ENCODE results near the gene MYO1B.

MYO1B gene

DNA sequence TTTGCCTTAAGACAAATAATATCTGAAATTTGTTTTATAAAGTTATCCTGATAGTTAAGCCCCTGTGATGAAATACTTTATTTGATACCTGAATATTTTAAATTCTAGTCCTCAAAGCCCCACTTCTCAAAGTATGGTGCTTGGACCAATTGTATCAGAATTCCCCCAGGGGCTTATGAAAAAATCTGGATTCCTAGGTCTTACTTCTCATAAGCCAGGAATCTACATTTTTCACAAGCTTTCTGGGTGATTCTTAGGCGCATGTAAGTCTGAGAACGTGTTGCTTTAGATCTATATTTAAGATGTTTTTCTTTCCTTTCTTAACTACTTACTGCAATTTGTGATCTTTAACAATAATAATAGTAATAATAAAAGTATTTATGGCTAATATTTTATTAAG is 53.1 kb downstream of the MYO1B start:
- DNase-seq (ENCODE audit: low read depth) = no peak

DNA sequence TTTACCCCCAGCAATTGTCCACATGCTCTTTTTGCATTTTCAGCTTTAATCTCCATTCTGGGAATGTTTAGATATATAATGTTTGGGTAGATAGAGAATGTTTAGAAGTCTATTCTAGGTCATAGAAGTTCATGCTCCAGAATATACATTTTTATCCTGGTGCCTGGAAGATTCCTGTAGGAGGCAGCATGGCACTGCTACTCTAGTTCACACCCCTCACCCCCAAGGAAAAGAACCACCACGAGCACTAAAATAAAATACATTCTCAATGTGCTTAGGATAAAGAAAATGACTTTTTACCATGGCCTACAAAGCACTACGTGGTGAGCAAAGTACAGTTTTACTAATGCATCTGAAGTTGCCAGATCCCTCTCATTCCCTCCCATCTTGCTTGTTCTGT is 53.8 kb downstream of the MYO1B start:
- no peak for DNase-seq (ENCODE audit: low read depth)

DNA sequence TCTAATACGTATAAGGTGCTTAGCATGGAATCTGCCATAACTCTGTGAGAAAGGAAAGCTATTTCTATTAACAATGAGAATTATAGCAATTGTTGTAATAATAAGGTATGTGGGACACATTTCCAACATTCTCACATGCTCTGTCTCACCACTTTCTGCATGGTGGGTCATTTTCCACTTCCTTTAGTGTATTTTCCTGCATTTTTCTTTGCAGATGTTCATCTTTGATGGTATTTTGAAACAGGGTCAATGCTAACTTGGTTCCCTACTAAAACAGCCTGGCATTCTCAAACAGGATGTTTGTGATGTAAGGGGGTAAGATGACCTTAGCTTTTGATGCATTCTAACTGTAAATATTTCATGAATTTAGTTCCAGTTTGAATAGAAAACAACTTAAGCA is 54.7 kb downstream of the MYO1B start:
- no peak for DNase-seq (ENCODE audit: low read depth)

DNA sequence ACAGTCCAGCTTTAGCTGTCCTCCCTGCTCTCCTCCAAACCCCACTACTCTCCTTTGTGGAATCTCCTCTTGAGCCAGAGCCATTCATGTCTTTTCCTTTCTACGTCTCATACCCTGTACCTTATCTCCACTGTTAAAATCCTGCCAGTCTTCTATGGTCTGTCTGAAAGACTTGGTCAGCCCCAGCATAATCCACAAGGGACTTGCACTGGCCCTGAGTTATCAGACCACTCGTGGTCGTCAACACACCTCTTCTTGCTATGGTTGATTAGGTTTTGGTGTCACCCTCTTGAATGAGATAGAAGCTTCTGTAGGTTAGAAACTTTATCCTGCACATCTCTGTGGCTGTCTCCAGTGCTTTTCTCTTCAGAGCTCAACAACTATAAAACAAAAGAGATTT is 56.8 kb downstream of the MYO1B start:
- no peak for DNase-seq (ENCODE audit: low read depth)

- DNase-seq (ENCODE audit: low read depth) = no peak
Observed at GRCh38 chr2:191302459-191303139, 57.4 kb downstream of the MYO1B start.

GRCh38 chr2:191303140-191304005 is 58.2 kb downstream of the MYO1B start:
- no peak for DNase-seq (ENCODE audit: low read depth)

DNA sequence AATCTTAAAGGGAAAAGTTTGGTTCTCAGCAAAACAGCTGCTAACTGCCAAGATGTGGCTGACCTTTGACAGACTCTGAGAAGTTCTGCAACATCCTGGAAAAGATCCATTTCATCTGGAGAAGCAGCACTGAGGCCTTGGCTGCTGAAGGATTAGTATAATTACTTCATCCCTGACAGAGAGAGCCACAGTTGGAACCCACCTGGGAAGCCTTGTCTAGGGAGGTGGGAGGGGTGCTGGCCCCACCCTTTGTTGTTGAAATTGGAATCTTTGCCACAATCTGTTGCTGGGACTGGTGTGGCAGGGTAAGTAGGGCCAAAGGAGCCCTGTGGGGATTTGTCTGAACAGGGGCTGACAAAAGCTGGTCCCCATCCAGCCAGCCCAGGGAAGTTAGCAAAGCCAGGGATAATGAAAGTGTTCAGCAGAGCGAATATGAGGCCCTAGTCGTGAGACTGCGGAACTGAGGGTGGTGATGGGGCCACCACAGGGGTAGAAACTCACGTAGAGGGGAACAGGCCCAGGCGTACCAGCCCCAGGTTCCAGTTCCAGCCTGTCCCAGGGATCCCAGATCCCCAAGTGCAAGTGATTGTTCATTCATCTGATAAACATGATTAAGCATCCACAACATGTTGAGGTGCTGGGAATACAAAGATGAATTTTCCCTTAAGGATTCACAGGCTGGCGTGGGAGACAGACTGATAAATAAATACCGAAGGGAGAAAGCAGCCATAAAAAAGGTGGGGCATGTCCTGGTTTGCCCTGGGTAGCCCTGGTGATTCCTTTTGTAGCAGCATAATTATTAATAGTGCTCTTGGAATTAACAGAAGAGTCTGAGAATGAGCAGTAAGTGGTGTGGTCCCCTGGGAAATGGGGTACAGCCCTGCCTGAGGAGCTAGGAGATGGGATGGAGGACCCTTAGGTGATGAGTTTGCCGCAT is 60.0 kb downstream of the MYO1B start:
- DNase-seq (ENCODE audit: low read depth) = no peak

- DNase-seq (ENCODE audit: low read depth) = no peak
Observed at GRCh38 chr2:191308026-191308425, 62.8 kb downstream of the MYO1B start.

GRCh38 chr2:191311156-191311555 is 66.0 kb downstream of the MYO1B start:
- no peak for DNase-seq (ENCODE audit: low read depth)

GRCh38 chr2:191311627-191312026 is 66.4 kb downstream of the MYO1B start:
- DNase-seq (ENCODE audit: low read depth) = no peak

GRCh38 chr2:191312163-191312562 is 67.0 kb downstream of the MYO1B start:
- no peak for DNase-seq (ENCODE audit: low read depth)

GRCh38 chr2:191312662-191313061 is 67.5 kb downstream of the MYO1B start:
- DNase-seq (ENCODE audit: low read depth) = no peak

GRCh38 chr2:191314697-191315364 is 69.6 kb downstream of the MYO1B start:
- no peak for DNase-seq (ENCODE audit: low read depth)

GRCh38 chr2:191315365-191315752 is 70.2 kb downstream of the MYO1B start:
- DNase-seq (ENCODE audit: low read depth) = no peak

DNA sequence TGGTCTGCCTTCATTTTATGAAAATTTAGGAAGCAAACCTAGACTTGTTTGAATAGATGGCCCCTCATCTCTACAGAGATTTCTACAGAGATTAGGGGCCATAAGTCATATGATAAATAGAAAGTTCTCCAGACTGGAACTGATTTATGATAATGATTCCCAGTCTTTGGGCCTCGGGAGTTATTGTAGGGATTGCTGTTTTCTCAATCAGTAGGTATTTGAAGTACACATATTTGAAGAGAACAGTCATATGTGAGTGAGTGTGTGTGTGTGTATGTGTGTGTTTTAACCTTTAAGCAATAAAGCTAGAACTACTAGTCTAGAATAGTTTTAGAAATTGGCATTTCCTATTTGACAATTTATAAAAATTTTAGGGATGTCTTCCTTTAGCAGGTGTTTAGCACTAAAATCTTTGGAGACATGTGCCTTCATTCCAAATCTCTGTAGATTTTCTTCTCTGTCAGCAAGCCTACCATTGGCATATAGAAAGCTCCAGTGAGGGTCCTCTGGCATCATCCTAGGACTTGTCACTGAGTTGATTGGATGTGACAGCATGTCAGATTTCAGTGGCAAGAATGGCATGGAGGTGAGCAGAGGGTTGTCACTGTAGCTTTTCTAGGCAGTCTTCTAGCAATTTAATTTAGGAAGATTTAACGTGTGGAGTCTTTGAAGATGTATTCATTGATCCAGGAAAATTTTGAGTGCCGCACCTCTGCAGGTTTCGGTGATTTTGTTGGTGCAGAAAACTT is 71.2 kb downstream of the MYO1B start:
- DNase-seq (ENCODE audit: low read depth) = no peak

DNA sequence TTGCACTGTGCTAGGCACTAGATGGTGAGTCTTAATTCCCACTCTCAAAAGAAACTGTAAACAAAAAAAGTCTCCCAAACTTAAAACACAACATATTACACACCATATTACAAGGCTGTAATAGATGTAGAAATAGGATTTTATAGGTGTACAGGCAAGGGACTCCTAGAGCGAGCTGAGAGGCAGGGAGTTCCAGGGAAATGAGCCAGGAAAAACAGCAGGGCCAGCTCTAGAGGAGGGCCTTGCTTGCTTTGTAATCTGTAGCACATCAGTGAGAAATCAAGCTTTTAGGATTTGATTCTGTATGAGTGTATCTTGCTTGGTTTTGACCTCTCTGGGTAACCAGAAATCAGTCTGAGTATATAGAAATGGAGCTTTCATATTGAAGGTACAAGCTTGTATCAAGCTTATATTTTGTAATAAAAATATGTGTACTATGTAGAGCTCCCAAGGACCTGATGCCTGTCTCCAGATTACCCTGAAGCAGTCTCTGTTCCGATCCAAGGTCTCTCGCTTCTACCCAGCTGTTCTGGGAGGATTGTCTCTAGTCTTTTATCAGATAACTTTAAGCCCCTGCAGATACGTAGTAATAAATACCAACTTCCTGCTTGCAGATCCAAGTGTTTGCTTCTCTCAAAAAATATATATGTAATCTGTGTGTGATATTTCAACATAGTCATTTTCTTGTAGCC is 73.0 kb downstream of the MYO1B start:
- no peak for DNase-seq (ENCODE audit: low read depth)

DNA sequence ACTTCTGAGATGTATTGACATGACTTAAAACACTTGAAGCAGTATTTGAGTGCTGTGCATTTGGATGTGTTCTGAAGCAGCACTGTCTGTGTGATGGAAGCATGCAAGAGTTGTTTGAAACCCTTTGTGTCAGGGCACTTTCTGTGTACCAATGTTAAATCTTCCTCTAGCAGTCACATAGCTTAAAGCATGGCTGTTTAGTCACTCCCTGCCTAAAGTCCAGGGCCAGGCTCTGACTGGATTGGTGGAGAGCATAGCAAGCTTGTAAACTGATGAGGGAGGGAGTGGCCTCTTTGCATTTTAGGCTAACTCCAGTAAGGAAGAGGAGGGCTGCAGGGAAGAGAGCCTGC is 73.5 kb downstream of the MYO1B start:
- DNase-seq (ENCODE audit: low read depth) = no peak

- no peak for DNase-seq (ENCODE audit: low read depth)
Observed at GRCh38 chr2:191319186-191319585, 74.0 kb downstream of the MYO1B start.

GRCh38 chr2:191320881-191321280 is 75.7 kb downstream of the MYO1B start:
- no peak for DNase-seq (ENCODE audit: low read depth)

DNA sequence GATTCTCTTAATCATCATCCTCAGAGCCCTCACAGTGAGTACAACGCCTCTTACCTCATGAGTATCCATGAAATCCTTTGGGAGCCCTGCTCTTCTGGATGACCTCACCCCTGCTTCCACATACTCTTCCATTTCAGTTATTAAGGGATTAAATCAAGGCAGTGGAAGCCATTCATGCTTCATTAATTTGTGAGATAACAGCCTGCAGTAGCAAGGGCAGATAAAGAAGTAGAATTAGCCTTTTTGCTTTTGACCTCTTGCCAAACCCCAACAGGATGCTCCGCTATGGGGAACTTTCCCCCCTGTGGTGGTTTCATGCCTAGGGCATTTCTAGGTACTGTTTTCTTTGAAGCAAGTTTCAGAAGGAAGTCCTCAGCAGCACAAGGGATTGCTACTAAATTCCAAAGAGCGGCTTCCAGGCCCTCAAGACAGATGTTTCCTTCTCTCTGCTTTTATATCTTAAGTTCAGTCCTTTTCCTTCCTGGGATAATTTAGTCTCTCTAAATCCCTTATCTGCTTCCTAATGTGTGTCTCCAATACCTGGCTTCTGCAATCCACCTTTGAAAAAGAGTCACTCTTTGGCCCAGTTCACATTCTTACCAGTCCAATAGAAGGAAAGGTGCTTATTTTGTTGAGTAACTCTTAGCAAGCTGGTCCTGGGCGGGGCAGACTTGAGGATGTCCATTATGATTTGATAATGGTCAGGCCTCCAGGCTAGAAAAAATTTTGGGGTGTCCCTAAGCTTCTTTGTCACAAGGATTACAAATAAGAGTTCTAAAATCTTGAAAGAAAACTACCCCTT is 76.9 kb downstream of the MYO1B start:
- DNase-seq (ENCODE audit: low read depth) = no peak

All from stimulated activated CD8-positive, alpha-beta memory T cell treated with anti-CD3 and anti-CD28 coated beads, Interleukin-12 subunit alpha, Interleukin-12 subunit beta, amount 100 ng/mL, for 1 hour (primary cell).